Measurements from ENCODE around the gene ODF4.

- no peak for TF ChIP-seq CTCF (IDR thresholded peaks at IDR 0.05)
- no peak for TF ChIP-seq EP300 (IDR thresholded peaks at IDR 0.05)
- no peak for TF ChIP-seq POLR2A (IDR thresholded peaks at IDR 0.05)
Observed at GRCh38 chr17:8292639-8293395, 46.8 kb upstream of the ODF4 start.
